NCI-H2029 (cell line): ENCODE results near the gene GRIK3.

Source experiments
- DNase-seq: peaks from one replicate; lab custom pipeline; 2025; lab: John Stamatoyannopoulos, UW

Gene GRIK3

GRCh38 chr1:36824390-36824861 is 209.9 kb downstream of the GRIK3 start:
- DNase-seq, result no peak

- no peak for DNase-seq
These were observed 211.7 kb downstream of the GRIK3 start for GRCh38 chr1:36822648-36823047.

GRCh38 chr1:36821386-36821785 is 212.9 kb downstream of the GRIK3 start:
- no peak for DNase-seq

GRCh38 chr1:36818771-36819170 is 215.5 kb downstream of the GRIK3 start:
- no peak for DNase-seq

- DNase-seq, result peak; percentile 56
These were observed 218.0 kb downstream of the GRIK3 start for GRCh38 chr1:36816348-36816747.

GRCh38 chr1:36814774-36815173 is 219.5 kb downstream of the GRIK3 start:
- no peak for DNase-seq

- DNase-seq, result no peak
These were observed 220.2 kb downstream of the GRIK3 start for GRCh38 chr1:36814083-36814482.

GRCh38 chr1:36807262-36807661 is 227.1 kb downstream of the GRIK3 start:
- DNase-seq, result peak; percentile 97

GRCh38 chr1:36805979-36806640 is 228.2 kb downstream of the GRIK3 start:
- no peak for DNase-seq

GRCh38 chr1:36804669-36805314 is 229.5 kb downstream of the GRIK3 start:
- no peak for DNase-seq

- no peak for DNase-seq
These were observed 230.3 kb downstream of the GRIK3 start for GRCh38 chr1:36803868-36804570.

- DNase-seq, result no peak
These were observed 232.3 kb downstream of the GRIK3 start for GRCh38 chr1:36802018-36802417.

GRCh38 chr1:36797761-36798160 is 236.6 kb downstream of the GRIK3 start:
- DNase-seq, result no peak

GRCh38 chr1:36796733-36797132 is 237.6 kb downstream of the GRIK3 start:
- peak; percentile 44 for DNase-seq

GRCh38 chr1:36796106-36796590 is 238.2 kb downstream of the GRIK3 start:
- no peak for DNase-seq

- no peak for DNase-seq
These were observed 239.9 kb downstream of the GRIK3 start for GRCh38 chr1:36794460-36794859.

GRCh38 chr1:36793452-36793851 is 240.9 kb downstream of the GRIK3 start:
- DNase-seq, result no peak

- no peak for DNase-seq
These were observed 242.0 kb downstream of the GRIK3 start for GRCh38 chr1:36792292-36792691.

- no peak for DNase-seq
These were observed 244.1 kb downstream of the GRIK3 start for GRCh38 chr1:36790191-36790590.

- no peak for DNase-seq
These were observed 244.8 kb downstream of the GRIK3 start for GRCh38 chr1:36789535-36789934.

- DNase-seq, result no peak
These were observed 246.9 kb downstream of the GRIK3 start for GRCh38 chr1:36787312-36787913.

GRCh38 chr1:36786425-36786824 is 247.9 kb downstream of the GRIK3 start:
- no peak for DNase-seq
